Activated T-cell treated with anti-CD3 and anti-CD28 coated beads for 48 hours (primary cell): Measurements from ENCODE around the gene SLITRK1.

ENCODE experiments used
- DNase-seq: peaks from one replicate; pipeline ENCODE4 v3.0.0-alpha.2; 2020; ENCODE audit warnings: low read depth

Gene SLITRK1, protein sequence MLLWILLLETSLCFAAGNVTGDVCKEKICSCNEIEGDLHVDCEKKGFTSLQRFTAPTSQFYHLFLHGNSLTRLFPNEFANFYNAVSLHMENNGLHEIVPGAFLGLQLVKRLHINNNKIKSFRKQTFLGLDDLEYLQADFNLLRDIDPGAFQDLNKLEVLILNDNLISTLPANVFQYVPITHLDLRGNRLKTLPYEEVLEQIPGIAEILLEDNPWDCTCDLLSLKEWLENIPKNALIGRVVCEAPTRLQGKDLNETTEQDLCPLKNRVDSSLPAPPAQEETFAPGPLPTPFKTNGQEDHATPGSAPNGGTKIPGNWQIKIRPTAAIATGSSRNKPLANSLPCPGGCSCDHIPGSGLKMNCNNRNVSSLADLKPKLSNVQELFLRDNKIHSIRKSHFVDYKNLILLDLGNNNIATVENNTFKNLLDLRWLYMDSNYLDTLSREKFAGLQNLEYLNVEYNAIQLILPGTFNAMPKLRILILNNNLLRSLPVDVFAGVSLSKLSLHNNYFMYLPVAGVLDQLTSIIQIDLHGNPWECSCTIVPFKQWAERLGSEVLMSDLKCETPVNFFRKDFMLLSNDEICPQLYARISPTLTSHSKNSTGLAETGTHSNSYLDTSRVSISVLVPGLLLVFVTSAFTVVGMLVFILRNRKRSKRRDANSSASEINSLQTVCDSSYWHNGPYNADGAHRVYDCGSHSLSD

DNA sequence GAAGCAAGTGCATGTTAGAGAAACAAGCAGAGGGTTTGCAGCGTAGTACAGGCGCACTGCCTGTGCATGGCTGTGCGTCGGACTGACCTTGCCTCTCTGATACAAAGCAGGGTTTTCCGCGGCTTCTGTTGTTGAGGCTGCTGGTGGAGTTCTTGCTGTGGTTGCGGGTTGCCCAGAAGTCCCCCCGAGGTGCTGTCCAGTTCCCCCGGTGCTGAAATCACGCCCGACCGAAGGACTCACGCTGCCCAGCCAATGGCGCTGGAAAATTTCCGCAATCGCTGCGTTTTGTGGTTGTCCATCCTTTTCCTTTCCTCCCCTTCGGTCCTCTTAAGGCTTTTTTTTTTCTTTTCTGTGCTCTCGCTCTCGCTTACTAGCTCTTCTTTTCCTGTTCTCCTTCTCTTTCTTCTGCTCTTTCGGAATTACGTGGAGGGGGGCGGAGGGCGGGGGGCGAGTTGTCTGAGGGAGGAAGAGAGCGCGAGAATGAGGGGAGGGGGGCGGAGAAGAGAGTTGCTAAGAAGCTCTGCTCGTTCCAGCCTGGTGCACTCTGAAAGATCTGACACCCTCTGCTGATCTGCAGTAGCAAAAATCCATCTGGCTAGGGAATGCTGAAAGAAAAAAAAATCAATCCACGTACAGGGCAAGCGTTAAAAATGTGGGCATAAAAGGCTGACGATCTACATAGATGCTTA lies at the start of gene SLITRK1:
Gene SLITRK1 (minus strand): TSS at position 558 of the 689 bp plus-strand sequence. CDS start 967 bp downstream, outside the sequence.
- no peak for DNase-seq

DNA sequence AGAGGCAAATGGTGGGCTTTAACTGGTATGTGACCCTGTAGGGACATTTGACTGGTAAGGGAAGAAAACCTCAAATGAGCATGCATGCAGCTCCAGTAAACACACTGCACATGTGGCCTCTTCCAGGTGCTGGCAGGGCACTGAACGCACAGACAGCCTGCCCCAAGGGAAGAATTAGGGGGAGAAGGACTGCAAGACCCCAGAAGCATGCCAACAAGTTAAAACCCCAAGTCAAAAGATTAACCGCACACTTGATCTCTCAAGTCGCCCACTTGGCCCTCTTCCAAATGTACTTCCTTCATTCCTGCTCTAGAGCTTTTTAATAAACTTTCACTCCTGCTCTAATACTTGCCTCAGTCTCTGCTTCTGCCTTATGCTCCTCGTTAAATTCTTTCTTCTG lies 46.9 kb upstream of the SLITRK1 start:
- DNase-seq: no peak

DNA sequence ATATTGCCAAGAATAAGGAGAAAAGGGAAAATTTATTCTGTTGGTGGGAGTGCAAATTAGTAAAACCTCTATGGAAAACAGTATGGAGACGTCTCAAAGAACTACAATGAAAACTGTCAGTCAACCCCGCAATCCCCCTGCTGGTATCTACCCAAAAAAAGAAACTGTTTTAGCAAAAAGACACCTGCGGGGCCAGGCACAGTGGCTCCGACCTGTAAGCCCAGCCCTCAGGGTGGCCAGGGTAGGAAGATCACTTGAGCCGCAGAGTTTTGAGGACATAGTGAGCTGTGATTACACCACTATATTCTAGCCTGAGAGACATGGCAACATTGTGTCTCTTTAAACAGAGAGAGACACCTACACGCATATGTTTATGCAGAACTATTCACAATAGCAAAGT lies 37.5 kb upstream of the SLITRK1 start:
- DNase-seq: no peak

DNA sequence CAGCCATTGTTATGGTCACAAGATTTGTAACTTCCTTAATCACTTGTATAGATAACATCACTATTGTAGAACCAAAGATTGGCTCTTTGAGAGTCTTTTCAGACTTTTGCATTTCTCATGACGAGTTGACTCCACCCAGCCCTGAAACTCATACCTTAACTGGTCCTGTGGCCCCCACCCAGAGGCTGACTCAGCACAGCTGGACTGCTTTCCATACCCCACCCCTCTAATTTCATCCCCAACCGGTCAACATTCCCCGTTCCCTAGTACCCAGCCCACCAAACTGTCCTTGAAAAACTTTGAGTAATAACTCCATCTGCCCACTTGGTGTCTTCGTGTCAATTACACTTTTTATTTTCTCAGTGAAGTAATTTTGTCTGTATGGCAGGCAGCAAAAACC lies 32.1 kb upstream of the SLITRK1 start:
- DNase-seq: no peak

DNA sequence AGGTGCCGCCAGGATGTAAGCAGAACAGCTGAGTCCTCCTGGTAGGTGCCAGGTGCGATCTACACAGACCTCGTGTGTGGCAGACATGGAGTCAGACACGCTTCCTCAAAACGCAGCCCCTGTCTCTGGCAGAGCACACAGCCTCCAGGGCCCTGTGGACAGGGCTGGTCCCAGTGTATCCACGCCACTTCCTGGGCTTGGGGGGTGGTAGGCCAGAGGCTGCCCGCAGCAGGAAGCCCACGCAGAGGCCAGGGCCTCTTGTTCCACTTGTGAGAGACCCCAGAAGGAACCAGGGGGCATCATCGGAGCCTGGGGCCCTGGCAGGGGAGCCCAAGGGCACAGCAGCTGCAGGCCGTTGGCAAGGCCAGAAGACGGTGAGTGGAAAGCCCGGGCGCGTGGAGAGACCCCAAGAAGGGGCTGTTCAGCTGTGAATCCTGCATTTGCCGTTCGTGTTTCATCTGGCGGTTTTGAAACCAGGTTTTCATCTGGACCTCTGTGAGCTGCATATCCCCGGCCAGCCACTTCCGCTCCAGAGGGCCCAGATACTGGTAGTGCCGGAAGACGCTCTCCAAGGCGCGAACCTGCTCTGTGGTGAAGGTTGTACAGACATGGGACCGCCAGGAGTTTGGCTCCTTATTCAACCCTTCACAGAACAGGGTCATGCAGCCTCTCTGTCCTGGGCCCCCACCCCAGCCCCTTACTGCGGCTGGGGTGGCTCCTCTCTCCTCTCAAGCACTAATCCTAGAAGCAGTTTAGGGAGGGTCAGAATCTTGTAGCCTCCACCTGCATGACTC lies 25.1 kb upstream of the SLITRK1 start:
- no peak for DNase-seq

DNA sequence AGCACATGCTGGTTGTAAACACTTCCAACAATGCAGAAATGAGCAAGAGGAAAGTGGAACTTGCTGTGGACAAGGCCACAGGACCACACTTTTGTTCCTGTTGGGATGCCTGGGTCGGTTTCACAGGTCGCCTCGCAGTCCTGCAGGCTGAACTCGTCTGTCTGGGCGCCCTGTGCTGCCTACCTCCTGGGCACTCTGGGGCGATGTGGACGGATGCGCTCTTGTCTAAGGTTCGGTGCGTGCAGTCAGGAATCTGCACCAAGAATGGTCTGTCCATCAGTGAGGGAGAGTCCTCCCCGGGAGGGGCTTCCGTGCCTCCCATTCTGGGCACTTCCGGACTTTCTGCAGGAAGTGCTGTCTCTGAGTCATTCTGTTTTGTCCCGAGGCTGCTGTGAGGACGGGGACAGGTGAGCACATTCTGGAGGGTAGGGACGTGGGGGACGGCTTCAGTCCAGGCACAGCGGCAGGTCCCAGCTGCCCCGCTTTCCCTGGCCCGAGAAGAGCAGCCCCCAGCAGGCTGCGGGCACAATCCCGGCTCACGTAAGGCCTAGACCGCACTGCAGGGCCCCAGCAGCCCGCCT lies 24.1 kb upstream of the SLITRK1 start:
- DNase-seq: no peak

DNA sequence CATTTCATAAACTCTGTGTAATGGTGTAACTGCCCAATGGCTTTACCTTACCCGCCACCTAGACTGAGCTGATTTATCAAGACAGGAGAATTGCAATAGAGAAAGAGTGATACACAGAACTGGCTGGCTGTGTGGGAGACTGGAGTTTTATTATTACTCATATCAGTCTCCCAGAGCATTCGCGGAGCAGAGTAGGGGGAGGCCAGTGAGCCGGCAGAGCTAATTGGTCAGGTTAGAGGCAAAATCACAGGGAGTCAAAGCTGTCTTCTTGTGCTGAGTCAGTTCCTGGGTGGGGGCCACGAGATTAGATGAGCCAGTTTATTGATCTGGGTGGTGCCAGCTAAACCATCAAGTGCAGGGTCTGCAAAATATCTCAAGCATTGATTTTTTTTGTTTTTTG lies 23.4 kb upstream of the SLITRK1 start:
- no peak for DNase-seq

DNA sequence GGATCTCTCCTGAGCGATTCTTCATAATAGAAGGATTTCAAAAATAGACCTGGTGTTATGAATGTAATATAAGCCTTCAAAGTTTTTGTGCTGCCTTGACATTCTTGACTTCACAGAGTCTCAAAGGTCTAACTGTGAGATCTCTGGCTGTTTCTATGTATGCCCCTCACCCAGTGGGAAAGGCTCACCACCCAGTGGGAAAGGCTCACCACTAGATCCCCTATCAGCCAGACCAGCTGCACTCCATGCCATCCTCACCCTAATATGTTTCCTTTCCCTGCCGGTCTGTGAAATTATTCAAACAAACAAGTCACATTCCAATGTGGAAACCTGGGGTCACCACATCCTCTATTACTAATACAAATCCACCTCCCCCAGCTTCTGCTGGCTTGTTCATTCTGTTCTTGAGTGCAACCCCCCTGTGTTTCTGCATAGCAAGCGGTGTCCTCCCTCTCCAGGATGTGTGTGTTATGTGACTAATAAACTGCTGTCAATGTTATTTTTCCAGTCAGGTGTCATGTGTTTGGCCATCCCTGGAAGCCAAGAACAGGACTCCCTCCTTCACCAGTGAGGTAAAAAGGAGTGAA lies 13.8 kb upstream of the SLITRK1 start:
- no peak for DNase-seq

DNA sequence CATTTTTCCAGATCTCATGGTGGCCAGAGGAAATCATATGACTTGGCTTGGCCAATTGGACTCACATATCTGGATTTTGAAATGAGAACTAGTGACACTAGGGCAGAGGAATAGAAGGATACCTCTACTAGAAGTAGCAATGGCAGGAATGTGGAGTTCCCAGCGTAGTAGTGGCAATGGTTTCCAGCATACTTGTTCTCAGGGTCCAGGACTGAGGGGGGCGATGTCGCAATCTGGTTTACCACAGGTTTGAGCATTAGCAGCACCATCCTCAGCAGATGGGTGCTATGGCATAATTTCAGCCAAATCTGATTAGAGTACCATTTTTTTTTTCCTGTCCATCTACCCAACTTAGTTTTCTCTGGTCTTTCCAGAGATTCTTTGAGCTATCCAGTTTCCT lies 8.1 kb upstream of the SLITRK1 start:
- no peak for DNase-seq

DNA sequence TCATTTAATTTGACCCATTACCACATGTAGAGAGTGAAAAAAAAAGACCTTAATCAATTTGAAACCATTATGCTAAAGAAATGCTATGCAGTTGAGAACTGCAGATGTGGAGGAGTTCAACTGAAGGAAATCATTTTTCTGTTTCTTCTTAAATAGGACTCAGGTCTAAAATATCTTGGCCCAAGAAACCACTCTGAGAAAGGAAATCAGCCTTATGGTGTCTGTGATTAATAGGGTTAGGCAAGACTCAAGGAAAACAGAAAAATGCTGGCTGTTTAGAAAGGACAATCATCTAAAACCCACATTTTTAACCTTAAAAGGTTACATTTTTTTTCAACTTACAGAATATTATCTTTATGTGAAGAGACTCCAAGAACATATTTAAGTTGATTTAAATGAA lies 1.9 kb upstream of the SLITRK1 start:
- no peak for DNase-seq

DNA sequence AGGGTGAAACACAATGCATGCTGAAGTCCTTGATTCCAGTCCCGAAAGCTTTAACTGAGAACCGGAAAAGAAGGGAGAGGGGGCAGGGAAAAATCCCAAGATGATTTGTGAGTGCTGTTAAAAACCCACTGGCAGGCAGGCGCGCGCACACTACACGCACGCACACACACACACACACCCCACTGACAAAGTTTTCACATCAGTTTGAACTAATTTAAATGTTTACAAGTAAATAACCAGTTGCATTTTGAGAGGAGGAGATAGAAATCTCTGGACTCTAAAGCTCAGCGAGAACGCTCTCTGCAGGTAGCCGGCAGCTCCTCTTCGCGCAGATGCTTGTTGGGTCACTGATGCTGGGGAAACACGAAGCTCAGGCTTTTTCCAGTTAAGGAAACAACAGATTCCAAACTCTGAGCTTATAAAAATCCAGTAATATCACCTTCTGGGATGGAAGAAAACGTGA lies 818 bp upstream of the SLITRK1 start:
- no peak for DNase-seq

DNA sequence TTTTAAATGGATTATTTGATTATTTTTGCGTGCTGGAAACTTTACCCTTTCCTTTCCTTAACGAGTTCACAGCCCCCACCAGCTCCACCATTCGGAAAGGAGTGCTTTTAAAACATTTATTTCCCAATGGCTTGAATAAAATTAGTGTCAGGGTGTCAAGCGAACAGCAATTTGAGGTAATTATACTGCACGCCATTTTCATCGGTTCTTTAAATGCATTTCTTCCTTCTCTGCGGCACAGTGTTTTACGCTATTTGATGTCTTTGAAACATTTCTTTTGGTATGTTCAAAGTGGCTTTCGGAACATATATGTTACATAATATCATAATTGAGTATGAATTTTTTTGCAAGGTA lies 309 bp upstream of the SLITRK1 start:
- no peak for DNase-seq

DNA sequence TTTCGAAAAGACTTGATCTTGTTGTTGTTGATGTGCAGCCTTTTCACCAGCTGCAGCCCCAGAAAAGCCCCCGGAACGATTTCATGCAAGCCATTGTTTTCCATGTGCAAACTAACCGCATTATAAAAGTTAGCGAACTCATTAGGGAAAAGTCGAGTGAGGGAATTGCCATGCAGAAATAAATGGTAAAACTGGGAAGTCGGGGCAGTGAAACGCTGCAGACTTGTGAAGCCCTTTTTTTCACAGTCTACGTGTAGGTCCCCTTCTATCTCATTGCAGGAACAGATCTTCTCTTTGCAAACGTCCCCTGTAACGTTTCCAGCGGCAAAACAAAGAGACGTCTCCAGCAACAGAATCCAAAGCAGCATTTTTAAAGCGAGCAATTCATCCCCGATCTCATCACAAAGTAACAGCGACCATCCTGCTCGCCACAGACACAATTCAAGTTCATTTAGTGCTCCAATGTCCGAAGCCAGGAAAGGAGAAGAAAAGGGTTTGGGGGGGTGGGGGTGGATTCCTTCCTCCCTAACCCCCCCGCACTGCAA lies 1.1 kb downstream of the SLITRK1 start:
- DNase-seq: no peak

DNA sequence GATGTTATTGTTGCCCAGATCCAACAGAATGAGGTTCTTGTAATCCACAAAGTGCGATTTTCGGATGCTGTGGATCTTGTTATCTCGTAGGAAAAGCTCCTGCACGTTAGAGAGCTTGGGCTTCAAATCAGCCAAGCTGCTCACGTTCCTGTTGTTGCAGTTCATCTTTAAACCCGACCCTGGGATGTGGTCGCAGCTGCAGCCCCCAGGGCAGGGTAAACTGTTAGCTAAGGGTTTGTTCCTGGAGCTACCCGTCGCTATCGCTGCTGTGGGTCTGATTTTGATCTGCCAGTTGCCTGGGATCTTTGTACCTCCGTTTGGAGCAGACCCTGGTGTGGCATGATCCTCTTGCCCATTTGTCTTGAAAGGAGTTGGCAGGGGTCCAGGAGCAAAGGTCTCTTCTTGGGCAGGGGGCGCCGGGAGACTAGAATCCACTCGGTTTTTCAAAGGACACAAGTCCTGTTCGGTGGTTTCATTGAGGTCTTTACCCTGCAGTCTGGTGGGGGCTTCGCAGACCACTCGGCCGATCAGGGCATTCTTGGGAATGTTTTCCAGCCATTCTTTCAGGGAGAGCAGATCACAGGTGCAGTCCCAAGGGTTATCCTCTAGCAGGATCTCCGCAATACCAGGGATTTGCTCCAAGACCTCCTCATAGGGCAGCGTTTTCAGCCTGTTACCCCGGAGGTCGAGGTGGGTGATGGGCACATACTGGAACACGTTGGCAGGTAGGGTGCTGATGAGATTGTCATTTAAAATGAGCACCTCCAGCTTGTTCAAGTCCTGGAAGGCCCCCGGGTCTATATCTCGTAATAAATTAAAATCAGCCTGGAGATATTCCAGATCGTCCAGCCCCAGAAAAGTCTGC lies 1.8 kb downstream of the SLITRK1 start:
- no peak for DNase-seq

DNA sequence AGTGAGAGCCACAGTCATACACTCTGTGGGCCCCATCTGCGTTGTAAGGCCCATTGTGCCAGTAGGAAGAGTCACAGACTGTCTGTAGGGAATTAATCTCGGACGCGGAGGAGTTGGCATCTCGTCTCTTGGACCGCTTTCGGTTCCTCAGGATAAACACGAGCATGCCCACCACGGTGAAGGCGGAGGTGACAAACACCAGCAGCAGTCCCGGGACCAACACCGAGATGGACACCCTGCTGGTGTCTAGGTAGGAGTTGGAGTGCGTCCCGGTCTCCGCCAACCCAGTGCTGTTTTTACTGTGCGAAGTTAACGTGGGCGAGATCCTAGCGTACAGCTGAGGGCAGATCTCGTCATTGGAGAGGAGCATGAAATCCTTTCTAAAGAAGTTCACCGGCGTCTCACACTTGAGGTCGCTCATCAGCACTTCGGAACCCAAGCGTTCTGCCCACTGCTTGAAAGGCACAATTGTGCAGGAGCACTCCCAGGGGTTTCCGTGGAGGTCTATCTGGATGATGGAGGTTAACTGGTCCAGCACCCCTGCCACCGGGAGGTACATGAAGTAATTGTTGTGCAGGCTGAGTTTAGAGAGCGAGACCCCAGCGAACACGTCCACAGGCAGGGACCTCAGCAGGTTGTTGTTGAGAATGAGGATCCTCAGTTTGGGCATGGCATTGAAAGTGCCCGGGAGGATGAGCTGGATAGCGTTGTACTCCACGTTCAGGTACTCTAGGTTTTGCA lies 2.7 kb downstream of the SLITRK1 start:
- no peak for DNase-seq

DNA sequence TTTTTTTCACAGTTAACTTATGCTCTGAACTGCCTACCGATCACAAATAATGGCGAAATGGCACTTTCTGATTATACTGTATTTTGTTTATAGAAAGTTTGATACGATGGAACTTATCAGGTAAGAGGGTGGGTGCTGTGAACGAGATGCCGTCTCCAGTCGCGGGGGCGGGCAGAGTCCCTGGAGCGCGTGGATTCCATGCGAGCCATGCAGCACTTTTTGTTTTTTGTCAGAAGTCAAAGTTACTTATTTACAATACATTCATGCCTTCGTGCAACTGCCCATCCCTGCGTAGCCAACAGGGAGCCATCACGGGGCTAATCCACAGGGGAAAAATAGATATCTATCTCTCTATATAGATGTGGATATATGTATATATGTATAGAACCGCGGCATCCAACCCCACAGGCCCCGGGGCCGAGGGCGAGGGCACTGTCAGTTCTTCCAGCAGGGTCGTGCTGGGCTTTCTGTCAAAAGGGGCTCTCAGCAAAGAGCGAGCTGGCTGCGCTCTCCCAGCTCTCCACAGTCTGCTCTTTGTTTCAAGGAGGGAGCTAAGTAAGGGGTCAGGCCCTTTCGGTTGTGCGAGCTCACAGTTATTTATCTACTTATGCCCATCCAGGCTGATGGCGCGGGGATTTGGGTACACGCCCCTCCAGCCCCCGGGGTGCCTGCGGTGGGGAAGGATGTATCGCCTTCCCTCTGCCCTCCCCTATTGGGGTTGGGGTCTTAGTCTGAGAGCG lies 3.4 kb downstream of the SLITRK1 start:
- DNase-seq: no peak

DNA sequence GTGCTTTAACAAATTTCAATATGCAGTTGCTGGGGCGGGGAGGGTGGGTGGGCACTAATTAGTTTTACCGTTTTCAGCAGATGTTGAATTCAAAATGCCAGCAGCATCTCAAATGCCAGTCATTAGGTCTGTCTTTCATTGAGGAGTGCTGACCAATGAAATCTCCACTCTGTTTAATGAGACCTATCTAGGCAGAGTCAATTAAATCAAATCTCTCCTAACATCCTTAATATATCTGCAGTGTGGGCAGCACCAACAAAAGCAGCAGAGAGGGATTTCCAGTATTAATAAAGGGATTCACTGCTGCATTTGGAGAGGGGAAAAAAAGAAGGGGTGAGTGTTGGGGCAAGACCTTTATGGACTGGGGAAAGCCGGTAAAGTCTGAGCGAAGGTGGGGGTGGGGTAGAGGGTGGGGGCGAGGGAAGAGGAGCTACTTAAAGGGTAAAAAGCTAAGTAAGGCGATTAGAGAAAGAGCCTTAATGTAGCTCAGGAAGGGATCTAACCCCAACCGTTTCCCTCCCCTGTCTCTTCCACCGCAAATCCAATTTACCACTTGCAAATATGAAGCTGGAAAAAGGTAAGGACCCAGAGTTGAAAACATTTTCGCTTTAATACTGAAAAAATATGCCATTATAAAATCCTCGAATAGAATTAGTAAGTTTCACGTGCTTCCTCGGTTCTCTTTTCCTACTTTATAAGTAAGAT lies 4.5 kb downstream of the SLITRK1 start:
- DNase-seq: no peak

DNA sequence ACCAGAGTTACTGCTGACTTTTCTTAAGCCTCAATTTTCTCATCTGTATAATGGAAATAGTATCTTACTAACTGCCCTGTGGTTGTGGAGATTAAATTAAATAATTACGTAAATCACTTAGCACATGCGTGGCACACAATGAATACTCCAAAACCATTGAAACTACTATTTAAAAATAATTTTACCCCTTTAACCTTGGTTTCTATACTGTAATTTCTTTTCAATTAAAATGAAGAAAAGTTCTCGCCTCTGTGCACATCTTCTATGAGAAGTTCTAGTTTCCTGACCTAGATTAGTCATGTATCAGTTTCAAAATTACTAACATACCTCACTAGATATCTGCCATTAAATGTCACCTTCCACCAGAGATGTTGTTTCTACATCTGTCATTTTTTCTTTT lies 5.7 kb downstream of the SLITRK1 start:
- no peak for DNase-seq
